HCT116 (cell line): ENCODE measurements around the gene LRRC1. TPM values are rescaled to one million over a fixed set of nuclear protein-coding genes. Genes with fewer than 3 reads are reported as not detected.

Experiments used
- ATAC-seq: fragments of 200-7000 bp; cut with Tn5 transposase; 2 replicates; pipeline ENCODE4 v1.9.1; 2020; ENCODE audit warnings: mild to moderate bottlenecking, moderate library complexity
- Bru-seq: library from RNA; stranded (reverse); fragments of 400-500 nt; gene quantifications from one replicate; lab custom pipeline; 2021; lab: Mats Ljungman, UMichigan
- BruChase-seq, 2 experiments: library from RNA; stranded (reverse); fragments of 400-500 nt; gene quantifications; one replicate each; lab custom pipeline; 2021; lab: Mats Ljungman, UMichigan
- BruUV-seq: library from RNA; stranded (reverse); fragments of 400-500 nt; replicated peaks from 2 replicates; lab custom pipeline; 2021; lab: Mats Ljungman, UMichigan
- CTCF ChIA-PET: fragments of 300-600 bp; sonication (Branson Sonifier 250); formaldehyde crosslinking; loops from one replicate; lab custom pipeline; 2021; ENCODE audit warnings: antibody characterized with exemption; lab: Charles Lee
- POLR2A ChIA-PET: fragments of 300-600, 350-600 bp; sonication (Branson Sonifier 250); formaldehyde crosslinking; loops from one replicate; lab custom pipeline; 2021; ENCODE audit warnings: antibody characterized with exemption; lab: Charles Lee
- RAD21 ChIA-PET, 2 experiments: fragments of 300-600 bp; sonication (Branson Sonifier 250); formaldehyde crosslinking; loops; one replicate each; lab custom pipeline; 2023; ENCODE audit warnings: low total read pairs in 2 of 2; ENCODE audit not compliant: uncharacterized antibody in 2 of 2, unreplicated experiment in 2 of 2, low non-redundant PET in 1 of 2; lab: Charles Lee
- DNase-seq: peaks from one replicate; pipeline ENCODE4 v3.0.0-alpha.2; 2010; ENCODE audit warnings: low read depth, low spot score
- H2AFZ ChIP-seq: fragments of 200-600 bp; shearing (Covaris generic), sonication (generic); 2 replicates; pipeline ENCODE4 v1.6.1; 2017; ENCODE audit warnings: low read depth, mixed run types, mixed read lengths, antibody characterized with exemption, low read length; ENCODE audit not compliant: poor library complexity, severe bottlenecking
- H3K27ac ChIP-seq: 2 replicates; pipeline ENCODE4 v1.5.1; 2012; ENCODE audit warnings: low read depth, low read length
- H3K27me3 ChIP-seq: fragments of 200-600 bp; sonication (generic); 2 replicates; pipeline ENCODE4 v1.6.1; 2016; ENCODE audit warnings: mixed run types, low read length, mixed read lengths; ENCODE audit not compliant: insufficient read depth
- H3K36me3 ChIP-seq, 2 experiments: fragments of 200-500 bp in 1 of 2; fragments of 200-600 bp in 1 of 2; sonication (Bioruptor generic) in 1 of 2; sonication (generic) in 1 of 2; 2 replicates each; pipeline versions ENCODE4 v1.5.1 to v1.6.1; 2014 to 2016; ENCODE audit warnings: low read length in 2 of 2, inconsistent platforms in 1 of 2, mixed read lengths in 1 of 2, mixed run types in 1 of 2; ENCODE audit not compliant: insufficient read depth in 2 of 2, control insufficient read depth in 1 of 2
- H3K4me1 ChIP-seq, 2 experiments: fragments of 200-600 bp in 1 of 2; sonication (generic) in 1 of 2; 2 replicates each; pipeline versions ENCODE4 v1.5.1 to v1.6.1; 2012 to 2017; ENCODE audit warnings: low read length in 2 of 2, inconsistent platforms in 1 of 2, mild to moderate bottlenecking in 1 of 2, mixed read lengths in 1 of 2, mixed run types in 1 of 2, moderate library complexity in 1 of 2; ENCODE audit not compliant: insufficient read depth in 2 of 2, control insufficient read depth in 1 of 2
- H3K4me2 ChIP-seq: fragments of 200-600 bp; sonication (generic); 2 replicates; pipeline ENCODE4 v1.6.1; 2017; ENCODE audit warnings: mixed run types, low read length, mixed read lengths
- H3K4me3 ChIP-seq, 2 experiments: fragments of 200-600 bp in 1 of 2; sonication (generic) in 1 of 2; replicated peaks in 1 of 2; 2 replicates each; pipeline ENCODE4 v1.5.1; 2011 to 2016; ENCODE audit warnings: low read length in 2 of 2, control low read depth in 1 of 2, low read depth in 1 of 2, mild to moderate bottlenecking in 1 of 2, mixed read lengths in 1 of 2, mixed run types in 1 of 2
- H3K79me2 ChIP-seq: fragments of 200-600 bp; sonication (generic); 2 replicates; pipeline ENCODE4 v1.6.1; 2017; ENCODE audit warnings: mild to moderate bottlenecking, mixed run types, low read length, moderate library complexity, mixed read lengths; ENCODE audit not compliant: insufficient read depth
- H3K9ac ChIP-seq: fragments of 200-600 bp; sonication (generic); 2 replicates; pipeline ENCODE4 v1.6.1; 2016; ENCODE audit warnings: low read length, mixed read lengths
- H3K9me2 ChIP-seq: fragments of 200-600 bp; sonication (generic), shearing (Covaris generic); 2 replicates; pipeline ENCODE4 v1.6.1; 2017; ENCODE audit warnings: mixed run types, mild to moderate bottlenecking, moderate library complexity; ENCODE audit not compliant: insufficient read depth
- H3K9me3 ChIP-seq, 2 experiments: fragments of 200-500 bp in 1 of 2; fragments of 200-600 bp in 1 of 2; sonication (Bioruptor generic) in 1 of 2; sonication (generic) in 1 of 2; 2 replicates each; pipeline ENCODE4 v1.6.1; 2014 to 2017; ENCODE audit warnings: low read length in 2 of 2, mixed read lengths in 2 of 2, inconsistent platforms in 1 of 2, low read depth in 1 of 2, mild to moderate bottlenecking in 1 of 2, mixed run types in 1 of 2, moderate library complexity in 1 of 2; ENCODE audit not compliant: control insufficient read depth in 1 of 2, insufficient read depth in 1 of 2
- H4K20me1 ChIP-seq: fragments of 200-600 bp; sonication (generic), shearing (Covaris generic); 2 replicates; pipeline ENCODE4 v1.6.1; 2017; ENCODE audit warnings: mixed run types, mild to moderate bottlenecking, moderate library complexity; ENCODE audit not compliant: insufficient read depth
- CBX3 ChIP-seq: IDR thresholded peaks from 2 replicates; pipeline ENCODE4 v1.6.1; 2012; ENCODE audit warnings: low read depth
- EGR1 ChIP-seq: IDR thresholded peaks from 2 replicates; pipeline ENCODE4 v1.6.1; 2012; ENCODE audit warnings: low read depth
- EZH2 ChIP-seq: fragments of 200-600 bp; sonication (generic); IDR thresholded peaks from 2 replicates; pipeline ENCODE4 v1.6.1; 2017; ENCODE audit warnings: antibody characterized with exemption, mixed run types
- EZH2phosphoT487 ChIP-seq: fragments of 200-600 bp; IDR thresholded peaks from 2 replicates; pipeline ENCODE4 v1.6.1; 2018; ENCODE audit warnings: antibody characterized with exemption, borderline replicate concordance
- FOSL1 ChIP-seq: IDR thresholded peaks from 2 replicates; pipeline ENCODE4 v1.6.1; 2012; ENCODE audit warnings: low read depth
- JUND ChIP-seq: IDR thresholded peaks from 2 replicates; pipeline ENCODE4 v1.6.1; 2012
- POLR2A ChIP-seq: IDR thresholded peaks from 2 replicates; pipeline ENCODE4 v1.7.0; 2011; ENCODE audit warnings: borderline replicate concordance; ENCODE audit not compliant: insufficient read depth, insufficient read length; ENCODE audit errors: extremely low read depth
- POLR2AphosphoS5 ChIP-seq: IDR thresholded peaks from 2 replicates; pipeline ENCODE4 v1.6.1; 2011; ENCODE audit warnings: mild to moderate bottlenecking, low read depth, low read length, moderate library complexity
- SIN3A ChIP-seq: IDR thresholded peaks from 2 replicates; pipeline ENCODE4 v1.6.1; 2012; ENCODE audit warnings: low read depth
- SRF ChIP-seq: IDR thresholded peaks from 2 replicates; pipeline ENCODE4 v1.6.1; 2012; ENCODE audit warnings: low read depth
- TCF7L2 ChIP-seq: IDR thresholded peaks from 2 replicates; pipeline ENCODE4 v1.7.0; 2011; ENCODE audit warnings: borderline replicate concordance, inconsistent platforms; ENCODE audit not compliant: insufficient read depth, insufficient read length; ENCODE audit errors: extremely low read depth
- ZFX ChIP-seq: fragments of 450-650 bp; IDR thresholded peaks from 2 replicates; pipeline ENCODE4 v1.6.1; 2017
- ZNF274 ChIP-seq: fragments of 200-500 bp; sonication (Bioruptor generic); IDR thresholded peaks from 2 replicates; pipeline ENCODE4 v1.6.1; 2014; ENCODE audit warnings: mild to moderate bottlenecking, low read depth, low read length, inconsistent platforms
- intact Hi-C: fragments of 100-400 bp; cut with micrococcal nuclease; formaldehyde crosslinking; loops from 2 replicates; pipeline ENCODE4 v1.10.0; 2022
- long read RNA-seq: library from polyadenylated mRNA; unstranded; transcript quantifications from one replicate; pipeline ENCODE4 v2.0.0, GENCODE V29; 2021; ENCODE audit not compliant: unreplicated experiment
- polyA plus RNA-seq: library from polyadenylated mRNA; unstranded; fragments of >200 nt; gene quantifications from 2 replicates; pipeline ENCODE4 v1.2.1, GENCODE V29; 2012; ENCODE audit warnings: missing spikeins
- total RNA-seq: library from RNA; stranded (reverse); gene quantifications from one replicate; pipeline ENCODE4 v1.2.1, GENCODE V29; 2021; ENCODE audit not compliant: unreplicated experiment
- TF ChIP-seq, protein P1 (sequence below): IDR thresholded peaks from 2 replicates; pipeline ENCODE4 v1.6.1; 2012
- TF ChIP-seq, protein P2 (sequence below): IDR thresholded peaks from 2 replicates; pipeline ENCODE4 v1.6.1; 2012; ENCODE audit warnings: low read depth
- TF ChIP-seq, protein P3 (sequence below): IDR thresholded peaks from 2 replicates; pipeline ENCODE4 v1.6.1; 2011; ENCODE audit warnings: mild to moderate bottlenecking, low read length, moderate library complexity; ENCODE audit not compliant: insufficient replicate concordance; ENCODE audit errors: extremely low read depth
- TF ChIP-seq, protein P4 (sequence below), 3 experiments: fragments of 200-600 bp in 1 of 3; sonication (generic) in 1 of 3; IDR thresholded peaks in 2 of 3; conservative IDR thresholded peaks in 1 of 3; 2 replicates each; pipeline ENCODE4 v1.5.1; 2012 to 2017; ENCODE audit warnings: low read depth in 2 of 3, low read length in 2 of 3, antibody characterized with exemption in 1 of 3, borderline replicate concordance in 1 of 3, control low read depth in 1 of 3, mild to moderate bottlenecking in 1 of 3, mixed read lengths in 1 of 3, mixed run types in 1 of 3, moderate library complexity in 1 of 3; ENCODE audit not compliant: insufficient read depth in 1 of 3

Gene LRRC1
- 19.8 TPM for total RNA-seq
- 10.9 and 11.9 TPM in 2 replicates for polyA plus RNA-seq
- percentile 80 among the genes with signal in this experiment for Bru-seq, nascent RNA
- BruChase-seq, experiment 1, labeled RNA remaining after a 6-hour chase = percentile 58 among the genes with signal in this experiment
- percentile 64 among the genes with signal in this experiment for BruChase-seq, experiment 2, labeled RNA remaining after a 2-hour chase
- long read RNA-seq, transcript LRRC1-202 (14 exons, 3,180 nt) = major isoform, 127 of 157 reads
- long read RNA-seq, partial matches to known transcripts = 5 of 157 reads
- long read RNA-seq, other reads (novel, unspliced or antisense) = 23 of 157 reads

DNA sequence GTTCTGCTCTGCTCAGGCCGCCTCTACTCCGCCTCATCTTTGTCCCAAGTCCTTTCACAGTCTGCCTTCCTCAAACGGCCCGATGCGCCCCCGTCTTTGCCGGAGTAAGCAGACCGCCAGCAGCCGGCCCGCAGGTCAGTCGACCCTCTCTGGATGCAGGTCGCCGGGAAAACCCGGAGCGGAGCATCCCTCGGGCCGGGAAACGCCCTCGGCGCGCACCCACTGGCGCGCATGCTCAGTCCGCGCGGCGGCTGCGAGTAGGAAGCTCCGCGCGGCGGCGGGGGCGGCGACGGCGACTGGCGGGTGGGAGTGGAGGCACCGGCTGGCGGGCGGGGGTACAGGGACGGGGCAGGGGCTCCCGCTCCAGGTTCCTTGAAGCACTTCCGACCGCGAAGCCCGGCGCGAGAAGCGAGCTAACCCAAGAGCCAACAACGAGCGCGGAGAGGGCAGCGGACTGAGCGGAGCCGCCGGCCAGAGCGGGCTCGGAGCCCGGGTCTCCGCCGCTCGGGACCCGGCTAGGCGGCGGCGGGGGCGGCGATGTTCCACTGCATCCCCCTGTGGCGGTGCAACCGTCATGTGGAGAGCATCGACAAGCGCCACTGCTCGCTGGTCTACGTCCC lies at the start of gene LRRC1:
LRRC1 (plus strand) TSS at position 286 of the 620 bp plus-strand sequence; CDS start at position 538, 252 bp downstream.
- BruUV-seq = no TSS peak
- Histone ChIP-seq H3K9me3 (0 out of 4 replicates have a peak, but pooled peaks cover 0 to 5% of the 10 kb centered on the region in 2 experiments), H3K9me2 (no peaks in the 10 kb centered on the region), H3K79me2 (peaks cover 48% of the 10 kb centered on the region), H3K4me2 (peak within 1 kb of the TSS; percentile 95), H3K36me3 (no peaks in the 10 kb centered on the region), H3K9ac (peak within 1 kb of the TSS; percentile 76), H3K4me1 (peaks cover 19 to 41% of the 10 kb centered on the region in 2 experiments), H3K4me3 (peak within 1 kb of the TSS; percentile 65 to 75), H2AFZ (peak within 1 kb of the TSS; percentile 63), H3K27ac (peak within 1 kb of the TSS; percentile 92), H3K27me3 (no peaks in the 10 kb centered on the region), H4K20me1 (no peaks in the 10 kb centered on the region)
- POLR2A ChIA-PET = interaction anchor here (0.6 to 3.9 kb wide), 6 partner anchors 10 to 509 kb away, joined by 3 to 20 read pairs (median 4); no protein-coding TSS in a partner anchor
- intact Hi-C loops = loop anchor here (1.0 to 5.0 kb wide), 3 partner anchors 48 to 161 kb away; no protein-coding TSS in a partner anchor
- DNase-seq = peak; percentile 86
- RAD21 ChIA-PET = interaction anchor here (0.6 to 1.4 kb wide), 6 partner anchors 17 to 161 kb away, joined by 3 to 5 read pairs (median 4); no protein-coding TSS in a partner anchor
- peak; percentile 71 for ATAC-seq
- CTCF ChIA-PET = interaction anchor here (0.6 to 2.4 kb wide), 6 partner anchors 60 to 178 kb away, joined by 3 to 14 read pairs (median 6); no protein-coding TSS in a partner anchor
- TF ChIP-seq EZH2 (no peak), EGR1 (peak; percentile 96), POLR2AphosphoS5 (peak; percentile 87), EZH2phosphoT487 (no peak), ZFX (0 out of 2 replicates have a peak, but pooled peaks have one; percentile 22), JUND (peak; percentile 65), POLR2A (peak; percentile 20), FOSL1 (no peak), TCF7L2 (peak; percentile 54), ZNF274 (no peak), SRF (no peak), CBX3 (no peak), SIN3A (no peak; the same call in 1 of the 2 replicates)
- TF ChIP-seq, protein P1, sequence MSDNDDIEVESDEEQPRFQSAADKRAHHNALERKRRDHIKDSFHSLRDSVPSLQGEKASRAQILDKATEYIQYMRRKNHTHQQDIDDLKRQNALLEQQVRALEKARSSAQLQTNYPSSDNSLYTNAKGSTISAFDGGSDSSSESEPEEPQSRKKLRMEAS = peak; percentile 6; the same call in 1 of the 2 replicates
- TF ChIP-seq, protein P2, sequence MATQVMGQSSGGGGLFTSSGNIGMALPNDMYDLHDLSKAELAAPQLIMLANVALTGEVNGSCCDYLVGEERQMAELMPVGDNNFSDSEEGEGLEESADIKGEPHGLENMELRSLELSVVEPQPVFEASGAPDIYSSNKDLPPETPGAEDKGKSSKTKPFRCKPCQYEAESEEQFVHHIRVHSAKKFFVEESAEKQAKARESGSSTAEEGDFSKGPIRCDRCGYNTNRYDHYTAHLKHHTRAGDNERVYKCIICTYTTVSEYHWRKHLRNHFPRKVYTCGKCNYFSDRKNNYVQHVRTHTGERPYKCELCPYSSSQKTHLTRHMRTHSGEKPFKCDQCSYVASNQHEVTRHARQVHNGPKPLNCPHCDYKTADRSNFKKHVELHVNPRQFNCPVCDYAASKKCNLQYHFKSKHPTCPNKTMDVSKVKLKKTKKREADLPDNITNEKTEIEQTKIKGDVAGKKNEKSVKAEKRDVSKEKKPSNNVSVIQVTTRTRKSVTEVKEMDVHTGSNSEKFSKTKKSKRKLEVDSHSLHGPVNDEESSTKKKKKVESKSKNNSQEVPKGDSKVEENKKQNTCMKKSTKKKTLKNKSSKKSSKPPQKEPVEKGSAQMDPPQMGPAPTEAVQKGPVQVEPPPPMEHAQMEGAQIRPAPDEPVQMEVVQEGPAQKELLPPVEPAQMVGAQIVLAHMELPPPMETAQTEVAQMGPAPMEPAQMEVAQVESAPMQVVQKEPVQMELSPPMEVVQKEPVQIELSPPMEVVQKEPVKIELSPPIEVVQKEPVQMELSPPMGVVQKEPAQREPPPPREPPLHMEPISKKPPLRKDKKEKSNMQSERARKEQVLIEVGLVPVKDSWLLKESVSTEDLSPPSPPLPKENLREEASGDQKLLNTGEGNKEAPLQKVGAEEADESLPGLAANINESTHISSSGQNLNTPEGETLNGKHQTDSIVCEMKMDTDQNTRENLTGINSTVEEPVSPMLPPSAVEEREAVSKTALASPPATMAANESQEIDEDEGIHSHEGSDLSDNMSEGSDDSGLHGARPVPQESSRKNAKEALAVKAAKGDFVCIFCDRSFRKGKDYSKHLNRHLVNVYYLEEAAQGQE = no peak
- TF ChIP-seq, protein P3, sequence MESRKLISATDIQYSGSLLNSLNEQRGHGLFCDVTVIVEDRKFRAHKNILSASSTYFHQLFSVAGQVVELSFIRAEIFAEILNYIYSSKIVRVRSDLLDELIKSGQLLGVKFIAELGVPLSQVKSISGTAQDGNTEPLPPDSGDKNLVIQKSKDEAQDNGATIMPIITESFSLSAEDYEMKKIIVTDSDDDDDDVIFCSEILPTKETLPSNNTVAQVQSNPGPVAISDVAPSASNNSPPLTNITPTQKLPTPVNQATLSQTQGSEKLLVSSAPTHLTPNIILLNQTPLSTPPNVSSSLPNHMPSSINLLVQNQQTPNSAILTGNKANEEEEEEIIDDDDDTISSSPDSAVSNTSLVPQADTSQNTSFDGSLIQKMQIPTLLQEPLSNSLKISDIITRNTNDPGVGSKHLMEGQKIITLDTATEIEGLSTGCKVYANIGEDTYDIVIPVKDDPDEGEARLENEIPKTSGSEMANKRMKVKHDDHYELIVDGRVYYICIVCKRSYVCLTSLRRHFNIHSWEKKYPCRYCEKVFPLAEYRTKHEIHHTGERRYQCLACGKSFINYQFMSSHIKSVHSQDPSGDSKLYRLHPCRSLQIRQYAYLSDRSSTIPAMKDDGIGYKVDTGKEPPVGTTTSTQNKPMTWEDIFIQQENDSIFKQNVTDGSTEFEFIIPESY = no peak
- TF ChIP-seq, protein P4, sequence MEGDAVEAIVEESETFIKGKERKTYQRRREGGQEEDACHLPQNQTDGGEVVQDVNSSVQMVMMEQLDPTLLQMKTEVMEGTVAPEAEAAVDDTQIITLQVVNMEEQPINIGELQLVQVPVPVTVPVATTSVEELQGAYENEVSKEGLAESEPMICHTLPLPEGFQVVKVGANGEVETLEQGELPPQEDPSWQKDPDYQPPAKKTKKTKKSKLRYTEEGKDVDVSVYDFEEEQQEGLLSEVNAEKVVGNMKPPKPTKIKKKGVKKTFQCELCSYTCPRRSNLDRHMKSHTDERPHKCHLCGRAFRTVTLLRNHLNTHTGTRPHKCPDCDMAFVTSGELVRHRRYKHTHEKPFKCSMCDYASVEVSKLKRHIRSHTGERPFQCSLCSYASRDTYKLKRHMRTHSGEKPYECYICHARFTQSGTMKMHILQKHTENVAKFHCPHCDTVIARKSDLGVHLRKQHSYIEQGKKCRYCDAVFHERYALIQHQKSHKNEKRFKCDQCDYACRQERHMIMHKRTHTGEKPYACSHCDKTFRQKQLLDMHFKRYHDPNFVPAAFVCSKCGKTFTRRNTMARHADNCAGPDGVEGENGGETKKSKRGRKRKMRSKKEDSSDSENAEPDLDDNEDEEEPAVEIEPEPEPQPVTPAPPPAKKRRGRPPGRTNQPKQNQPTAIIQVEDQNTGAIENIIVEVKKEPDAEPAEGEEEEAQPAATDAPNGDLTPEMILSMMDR (IDR thresholded peaks at IDR 0.05 in 2 of 3, conservative IDR thresholded peaks at IDR 0.05 in 1 of 3; ENCODE audit: borderline replicate concordance in 1 of 3, insufficient read depth in 1 of 3, low read depth in 2 of 3, low read length in 2 of 3) = no peak
